GM21619 (cell line): Measurements from ENCODE around the gene DTX1.

Experiments used
- ATAC-seq: cut with Tn5 transposase; IDR thresholded peaks from one replicate; pipeline ENCODE4 v1.9.1; 2021; ENCODE audit not compliant: unreplicated experiment

DTX1 gene

DNA sequence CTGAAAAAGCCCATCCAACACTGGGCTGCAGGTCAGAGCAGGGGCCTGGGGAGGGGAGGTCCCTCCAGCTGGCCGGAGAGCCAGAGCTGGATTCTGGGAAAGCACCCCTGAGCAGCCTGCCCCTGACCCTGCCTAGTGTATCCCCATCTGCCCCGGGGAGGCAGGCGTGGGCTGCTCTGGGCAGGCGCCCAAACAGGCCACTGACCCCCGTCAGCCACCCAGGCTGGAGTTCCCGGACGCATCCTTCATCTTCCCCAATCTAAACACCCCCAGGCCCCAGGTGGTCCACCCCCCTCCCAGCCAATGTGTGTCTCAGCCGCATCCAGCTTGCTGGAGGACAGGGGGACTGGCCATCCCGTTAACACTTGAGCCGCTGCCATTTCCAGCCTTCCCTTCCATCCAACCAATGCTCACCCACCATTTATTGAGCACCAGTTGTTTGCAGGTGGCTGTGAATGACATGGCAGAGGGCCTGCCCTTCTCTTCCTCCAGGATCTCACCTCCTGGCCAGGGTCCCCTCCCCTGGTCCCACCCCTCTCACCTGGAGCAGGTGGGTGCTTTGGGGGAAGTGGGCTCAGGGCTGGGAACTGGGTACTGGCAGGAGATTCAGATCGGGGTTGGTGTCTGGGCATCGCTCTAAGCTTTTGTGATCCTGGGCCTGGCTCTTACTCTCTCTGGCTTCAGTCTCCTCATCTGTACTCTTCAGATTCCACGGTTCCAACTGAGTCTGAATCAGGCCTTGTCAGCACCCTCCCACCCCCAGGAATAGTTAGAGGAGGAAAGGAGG, 743 bp upstream of the DTX1 start:
- no peak for ATAC-seq

DNA sequence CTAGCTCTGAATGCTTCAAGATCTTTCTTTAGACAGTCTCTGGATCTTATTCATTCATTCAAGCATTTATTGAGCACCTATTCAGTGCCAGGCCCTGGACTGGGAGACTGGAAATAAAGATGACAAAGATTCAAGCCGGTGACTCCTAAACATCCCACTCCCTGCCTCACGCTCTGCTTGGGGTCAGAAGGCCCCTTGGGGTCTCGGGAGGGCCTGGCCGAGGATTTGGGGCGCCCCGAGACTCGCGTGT, 224 bp upstream of the DTX1 start:
- no peak for ATAC-seq

- no peak for ATAC-seq
Measured at GRCh38 chr12:113057565-113058485, 1.3 kb downstream of the DTX1 start.

DNA sequence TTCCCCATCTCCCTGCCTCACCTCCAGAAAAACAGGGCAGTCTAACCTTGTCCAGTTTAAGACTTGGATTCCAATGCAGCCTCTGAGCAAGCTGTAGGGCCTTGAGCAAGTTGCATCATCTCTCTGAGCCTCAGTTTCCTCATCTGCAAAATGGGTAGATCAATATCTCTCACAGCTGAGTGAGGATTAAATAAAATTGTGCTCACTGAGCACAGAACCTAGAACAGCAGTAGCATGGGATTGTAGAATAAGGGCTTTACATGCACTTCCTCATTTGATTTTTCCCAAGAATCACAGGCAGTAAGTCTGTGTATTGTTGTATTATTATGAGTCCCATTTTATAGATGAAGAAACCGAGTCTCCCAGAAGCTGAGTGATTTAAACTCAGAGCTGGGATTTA, 2.0 kb downstream of the DTX1 start:
- no peak for ATAC-seq

DNA sequence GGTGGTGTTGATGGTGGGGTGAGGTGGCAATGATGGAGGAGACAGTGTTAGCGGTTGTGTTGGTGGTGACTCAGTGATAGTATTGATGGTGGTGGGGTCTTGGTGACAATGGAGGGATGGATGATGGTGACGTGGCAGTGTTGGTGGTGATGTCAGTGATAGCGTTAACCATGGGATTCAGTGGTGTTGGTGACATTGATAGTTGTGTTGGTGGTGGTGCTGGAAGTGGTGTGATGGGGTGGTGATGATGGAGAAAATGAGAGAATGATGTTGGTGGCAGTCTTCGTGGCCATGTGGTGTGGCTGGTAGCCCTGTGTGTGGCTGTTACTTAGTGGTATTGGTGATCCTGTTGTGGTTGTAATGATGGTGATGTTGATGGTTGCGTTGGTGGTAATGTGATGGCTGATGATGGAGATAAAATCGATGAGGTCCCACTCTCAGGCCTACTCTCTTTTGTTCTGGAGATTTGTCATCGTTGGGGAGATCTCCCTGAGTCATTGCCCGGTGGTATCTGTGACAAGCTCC, 2.6 kb downstream of the DTX1 start:
- no peak for ATAC-seq

- ATAC-seq = no peak
Measured at GRCh38 chr12:113060336-113060960, 3.9 kb downstream of the DTX1 start.

GRCh38 chr12:113061061-113061694, 4.6 kb downstream of the DTX1 start:
- no peak for ATAC-seq

DNA sequence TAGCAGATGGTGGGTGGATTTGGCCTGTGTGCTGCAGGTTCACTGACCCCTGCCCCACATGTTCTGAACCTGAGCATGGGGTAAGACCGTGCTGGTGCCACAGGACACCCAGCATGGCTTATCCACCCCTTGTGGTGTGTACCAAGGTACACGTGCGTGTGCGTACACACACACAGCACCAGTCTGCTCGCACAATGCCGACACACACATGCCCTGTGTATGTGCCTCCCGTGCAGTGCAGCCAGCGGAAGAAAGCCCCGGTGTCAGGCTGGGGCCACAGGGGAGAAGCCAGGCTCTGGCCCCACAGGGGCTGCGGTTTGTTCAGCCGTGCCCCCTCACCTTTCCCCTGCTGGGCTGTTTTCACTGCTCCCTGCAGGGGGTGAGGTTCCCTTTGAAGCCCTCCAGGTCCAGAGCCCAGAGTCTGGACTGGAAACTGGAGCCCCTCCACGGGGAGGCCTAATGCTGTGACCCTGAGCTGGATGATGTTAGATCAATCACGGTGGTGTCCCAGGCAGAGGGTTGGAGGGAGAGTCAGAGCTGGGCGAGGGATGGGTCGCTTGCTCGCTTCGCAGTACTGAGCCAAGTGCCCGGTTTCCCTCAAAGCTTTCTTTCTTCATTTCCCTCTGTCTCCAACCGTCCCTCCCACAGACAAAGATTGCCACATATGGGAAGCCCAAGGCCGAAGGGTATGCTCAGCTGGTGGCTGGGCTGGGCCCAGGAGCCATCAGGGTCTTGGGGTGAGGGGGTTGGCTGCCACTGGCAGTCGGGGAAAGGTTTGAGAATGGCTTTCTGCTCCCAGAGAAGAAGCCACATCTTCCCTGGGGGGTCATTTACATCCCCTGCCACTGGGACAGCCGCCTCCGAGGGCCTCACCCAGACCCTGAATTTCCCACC, 6.2 kb downstream of the DTX1 start:
- no peak for ATAC-seq

GRCh38 chr12:113063396-113064350, 7.1 kb downstream of the DTX1 start:
- ATAC-seq = no peak

DNA sequence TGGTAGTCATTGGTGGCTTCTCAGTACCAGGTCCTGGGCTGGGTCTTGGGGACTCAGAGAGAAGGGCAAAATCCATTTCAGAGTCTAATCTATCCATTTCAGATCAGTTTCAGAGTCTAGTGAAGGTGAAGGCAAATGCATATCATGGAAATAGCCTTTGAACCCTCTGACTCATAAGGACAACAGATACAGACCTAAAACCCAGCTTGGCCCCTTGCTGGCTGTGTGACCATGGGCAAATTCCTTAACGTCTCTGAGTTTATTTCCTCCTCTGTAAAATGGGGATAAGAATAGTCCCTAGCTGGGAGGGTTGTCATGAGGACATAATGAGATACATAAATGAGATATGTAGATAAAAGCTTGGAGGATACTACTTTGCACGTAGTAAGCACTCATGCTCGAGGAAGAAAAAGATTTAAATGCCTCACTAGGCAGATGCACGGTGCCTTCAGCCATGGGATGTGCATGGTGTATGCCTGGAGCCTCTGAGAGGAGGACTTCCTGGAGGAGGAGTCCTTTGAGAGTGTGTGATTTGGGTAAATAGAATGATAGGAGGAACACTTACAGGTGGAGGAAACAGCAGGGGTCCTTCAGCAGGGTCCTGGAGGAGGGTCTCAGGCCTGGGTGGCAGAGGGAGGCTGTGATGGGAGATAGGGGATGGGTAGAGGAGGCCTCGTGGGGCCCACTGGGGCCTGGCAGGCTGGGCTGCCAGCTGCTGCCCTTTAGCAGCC, 8.0 kb downstream of the DTX1 start:
- no peak for ATAC-seq

GRCh38 chr12:113065126-113066007, 8.8 kb downstream of the DTX1 start:
- no peak for ATAC-seq

DNA sequence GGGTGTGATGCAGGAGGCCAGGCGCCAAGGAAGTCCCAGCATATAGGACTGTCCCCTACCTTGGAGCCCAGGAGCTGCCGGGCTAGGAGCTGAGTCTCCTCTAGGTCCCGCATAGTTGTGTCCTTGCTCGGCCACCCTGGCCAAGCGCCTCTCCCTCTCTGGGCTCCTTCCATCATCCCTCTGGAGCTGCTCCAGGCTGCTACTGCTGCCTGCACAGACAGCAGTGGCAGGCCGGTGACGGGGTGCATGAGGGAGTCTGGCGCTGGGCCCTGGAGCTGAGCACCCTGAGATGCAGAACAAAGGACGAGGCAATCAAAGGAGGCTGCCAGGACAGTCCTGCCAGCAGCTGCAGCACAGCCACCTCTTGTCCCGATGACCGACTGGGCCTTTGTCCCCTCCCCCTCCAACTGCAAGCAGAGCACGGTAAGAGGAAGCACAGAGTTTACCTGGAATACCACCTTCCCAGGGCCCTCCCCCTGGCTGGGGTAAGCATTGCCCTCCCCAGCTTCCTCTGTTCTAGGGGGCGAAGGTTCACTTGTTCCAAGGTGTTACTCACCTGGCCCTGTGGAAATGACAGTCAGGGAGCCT, 10.4 kb downstream of the DTX1 start:
- ATAC-seq = no peak

GRCh38 chr12:113067987-113068935, 11.7 kb downstream of the DTX1 start:
- ATAC-seq = no peak

DNA sequence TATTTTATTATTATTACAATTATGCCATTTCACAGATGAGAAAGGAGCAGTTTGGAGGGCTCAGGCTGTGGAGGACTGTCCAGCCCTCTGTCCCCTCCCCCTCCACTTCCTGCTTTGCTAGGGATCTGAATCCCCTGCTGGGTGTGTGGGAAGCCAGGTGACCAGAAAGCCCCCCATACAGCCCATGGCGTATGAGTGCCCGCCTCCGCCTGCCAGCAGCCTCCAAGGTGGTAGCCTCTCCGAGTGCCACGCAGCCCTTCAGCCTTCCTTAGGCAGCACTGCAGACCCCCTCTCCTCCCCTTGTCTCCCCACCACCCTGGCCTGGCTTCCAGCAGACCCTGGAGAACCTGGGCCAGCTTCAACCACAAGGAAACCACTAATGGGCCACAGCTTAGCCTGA, 12.6 kb downstream of the DTX1 start:
- ATAC-seq = no peak

- peak; percentile 30 for ATAC-seq
Measured at GRCh38 chr12:113069751-113070116, 13.2 kb downstream of the DTX1 start.
